CD4-positive, alpha-beta T cell treated with Interleukin-4 for 1 hour (primary cell): ENCODE results near the gene DPH7.
A peak's percentile ranks its signal among the peaks of the same experiment; 100 is the strongest.
"Not testable (repeated sequence)": the region's sequence is repeated elsewhere in the genome, so short reads cannot be mapped to it uniquely, and the experiment has no call there.

Source experiments
- DNase-seq, 2 donors: peaks; one replicate each; pipeline ENCODE4 v3.0.0-alpha.2; 2020 to 2022

Gene DPH7

DNA sequence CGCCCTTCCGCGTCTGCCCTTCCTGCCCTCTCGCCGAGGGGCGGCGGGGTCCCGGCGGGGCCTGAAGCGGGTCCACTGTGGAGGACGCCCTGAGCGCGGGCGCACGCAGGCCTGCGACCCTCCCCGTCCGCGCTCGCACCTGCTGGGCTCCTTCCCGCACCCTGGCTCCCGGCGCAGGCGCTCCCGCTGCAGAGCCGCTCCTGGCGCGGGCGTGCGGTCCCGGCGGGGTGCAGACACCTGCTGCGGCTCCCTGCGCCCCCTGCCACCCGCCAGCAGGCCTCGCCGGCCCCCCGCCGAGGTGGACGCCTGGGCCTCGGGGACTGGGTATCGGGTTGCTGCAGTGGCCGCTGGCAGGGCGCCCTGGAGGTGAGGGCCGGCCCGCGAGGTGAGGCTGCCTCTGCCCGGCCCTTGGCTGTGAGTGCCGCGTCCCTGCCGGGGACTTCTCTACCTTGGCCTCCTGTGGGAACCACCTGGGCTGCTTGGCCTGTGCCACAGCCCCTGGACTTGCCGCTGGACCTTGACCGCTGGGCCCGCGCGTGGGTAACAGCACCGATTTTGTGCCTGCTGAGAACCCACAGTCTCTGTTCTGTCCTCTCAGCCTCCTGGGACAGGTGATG, 27.4 kb upstream of the DPH7 start:
- DNase-seq = no peak

GRCh38 chr9:137605121-137606004, 26.6 kb upstream of the DPH7 start, which contains the start of gene ARRDC1:
Gene ARRDC1 (plus strand): TSS chr9:137605686. CDS start chr9:137605718, 32 bp downstream.
- peak; percentile 94 to 95 for DNase-seq

GRCh38 chr9:137604345-137605086, 25.8 kb upstream of the DPH7 start:
- no peak for DNase-seq

- no peak for DNase-seq
Observed at GRCh38 chr9:137603879-137604278, 25.2 kb upstream of the DPH7 start.

DNA sequence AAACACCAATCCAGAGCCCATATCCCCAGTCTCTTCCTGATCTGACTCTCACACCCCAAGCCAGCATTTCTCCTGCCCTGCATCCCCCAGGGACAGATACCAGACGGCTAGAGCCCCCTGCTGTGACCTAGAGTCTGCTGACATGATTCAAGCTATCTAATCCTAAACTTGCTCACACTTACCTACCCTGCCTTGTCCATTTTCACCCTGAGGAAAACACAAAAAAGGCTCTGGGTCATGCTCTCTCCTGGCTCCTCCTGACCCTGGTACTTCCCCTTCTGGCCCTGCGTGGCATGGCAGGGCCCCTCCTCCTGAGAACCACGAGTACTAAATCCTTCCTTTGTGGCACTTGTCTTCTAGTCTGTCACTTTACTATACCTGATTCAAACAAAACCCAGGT, 23.9 kb upstream of the DPH7 start:
- no peak for DNase-seq

DNA sequence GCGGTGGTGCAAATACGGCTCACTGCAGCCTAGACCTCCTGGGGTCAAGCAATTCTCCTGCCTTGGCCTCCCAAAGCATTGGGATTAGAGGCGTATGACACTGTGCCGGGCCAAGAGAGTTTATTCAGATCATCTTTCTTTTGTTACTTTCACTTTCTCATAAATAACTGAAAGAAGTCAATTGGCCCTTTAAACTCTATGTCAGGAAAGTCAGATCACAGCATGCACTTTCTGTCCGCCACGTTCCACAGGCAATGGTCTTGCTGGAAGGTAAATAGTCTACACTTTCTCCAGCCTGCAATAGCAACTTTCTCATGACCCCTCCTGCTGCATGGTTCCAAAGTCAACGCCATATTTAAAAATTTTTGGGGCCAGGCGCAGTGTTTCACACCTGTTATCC, 20.2 kb upstream of the DPH7 start:
- no peak for DNase-seq

- not testable (repeated sequence) for DNase-seq
Observed at GRCh38 chr9:137596577-137596976, 17.9 kb upstream of the DPH7 start.

DNA sequence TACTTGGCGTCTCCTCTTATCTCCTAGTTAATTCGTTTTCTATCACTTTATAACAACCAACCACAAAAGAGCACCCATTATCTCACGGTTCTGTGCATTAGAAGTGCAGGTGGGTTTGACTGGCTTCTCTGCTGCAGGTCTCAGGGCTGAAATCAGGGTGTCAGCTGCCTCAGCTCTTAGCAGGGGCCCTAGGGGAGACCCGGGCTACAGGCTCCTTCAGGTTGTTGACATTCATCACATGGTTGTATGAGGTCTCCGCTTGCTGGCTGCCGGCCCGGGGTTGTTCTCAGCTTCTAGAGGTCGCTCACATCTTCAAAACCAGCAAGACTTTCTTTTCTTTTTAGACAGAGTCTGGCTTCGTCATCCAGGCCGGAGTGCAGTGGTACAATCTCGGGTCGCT, 14.5 kb upstream of the DPH7 start:
- DNase-seq = no peak

GRCh38 chr9:137592767-137593166, 14.0 kb upstream of the DPH7 start:
- no peak for DNase-seq

- DNase-seq = peak; percentile 88 to 90
Observed at GRCh38 chr9:137590469-137591383, 12.0 kb upstream of the DPH7 start, which contains the start of gene ZMYND19. Gene ZMYND19 (minus strand): TSS chr9:137590512. CDS start chr9:137590263, 249 bp downstream.

GRCh38 chr9:137590123-137590468, 11.4 kb upstream of the DPH7 start:
- no peak for DNase-seq

GRCh38 chr9:137589441-137590122, 10.9 kb upstream of the DPH7 start:
- DNase-seq = no peak

GRCh38 chr9:137588891-137589290, 10.2 kb upstream of the DPH7 start:
- DNase-seq = no peak

- DNase-seq = no peak
Observed at GRCh38 chr9:137588311-137588710, 9.6 kb upstream of the DPH7 start.

- no peak for DNase-seq
Observed at GRCh38 chr9:137586854-137587253, 8.1 kb upstream of the DPH7 start.

DNA sequence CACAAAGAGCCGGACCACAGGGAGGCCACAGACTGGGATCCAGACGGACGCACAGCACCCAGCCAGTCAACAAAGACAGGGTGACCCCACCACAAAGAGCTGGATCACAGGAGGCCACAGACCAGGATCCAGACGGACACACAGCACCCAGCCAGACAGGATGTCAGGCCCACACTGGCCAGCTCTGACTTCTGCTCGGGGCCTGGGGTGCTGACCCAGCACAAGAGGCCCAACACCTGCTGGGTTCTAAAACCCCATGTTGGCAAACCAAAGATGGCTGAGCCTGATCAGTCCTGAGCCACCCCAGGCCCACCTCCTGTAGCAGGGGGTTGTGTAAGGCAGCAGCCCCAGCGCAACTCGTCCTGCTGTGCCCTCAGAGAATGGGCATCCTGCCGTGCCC, 5.2 kb upstream of the DPH7 start:
- DNase-seq = no peak

GRCh38 chr9:137583347-137583746, 4.6 kb upstream of the DPH7 start:
- DNase-seq = no peak

DNA sequence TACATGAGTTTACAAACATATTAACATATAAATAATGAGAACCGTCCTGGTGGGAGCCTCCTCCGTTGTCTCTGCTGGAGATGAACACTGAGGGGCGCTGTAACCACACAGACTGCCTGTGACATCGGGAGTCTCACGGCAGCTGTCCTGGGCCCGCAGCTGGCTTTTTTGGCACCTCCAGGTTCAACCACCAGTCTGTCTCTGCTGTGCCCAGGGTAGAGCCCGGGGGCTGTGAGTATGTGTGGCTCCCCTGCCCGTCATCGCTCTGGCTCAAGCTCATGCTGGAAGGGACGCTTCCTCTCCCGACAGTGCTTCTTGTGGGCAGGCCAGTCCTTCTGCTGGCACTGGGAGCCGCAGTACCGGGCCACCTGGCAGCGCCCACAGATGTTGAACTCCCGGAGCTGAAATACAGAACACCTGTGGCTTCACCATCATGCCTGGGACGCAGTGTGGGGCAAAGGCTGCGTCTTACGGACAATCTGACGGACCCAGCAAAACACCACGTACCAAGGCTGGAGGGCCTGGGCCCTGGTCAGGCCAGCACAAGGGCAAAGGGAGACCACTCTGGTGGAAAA, 3.6 kb upstream of the DPH7 start:
- DNase-seq = peak in 1 of 2 donors; percentile 24

- DNase-seq = no peak
Observed at GRCh38 chr9:137581361-137582285, 2.9 kb upstream of the DPH7 start.

DNA sequence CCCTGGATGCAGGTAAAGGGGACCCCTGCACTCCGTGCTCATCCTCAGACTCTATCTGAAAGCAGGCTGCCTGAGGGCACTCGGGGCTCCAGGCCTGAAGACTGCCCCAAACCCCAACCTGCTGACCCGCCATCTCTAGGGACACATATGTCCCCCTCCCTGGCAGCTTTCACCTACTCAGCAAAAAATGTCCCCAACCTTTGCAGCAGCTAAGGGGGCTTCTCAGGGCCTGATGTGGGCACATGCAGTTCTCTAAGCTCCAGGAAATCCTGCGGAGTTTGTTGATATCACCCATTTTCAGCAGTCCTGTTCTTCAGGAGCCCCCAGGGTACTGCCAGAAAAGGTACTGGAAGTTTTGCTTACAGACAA, 2.2 kb upstream of the DPH7 start:
- no peak for DNase-seq
